ENCODE measurements around the gene SETD3.

GRCh38 chr14:99397698-99398097 lies 83.0 kb downstream of the SETD3 start:
- TF ChIP-seq CTCF (IDR thresholded peaks at IDR 0.05; ENCODE audit: low read length) (no peak), EZH2 (IDR thresholded peaks at IDR 0.05; ENCODE audit: borderline replicate concordance, low read length) (no peak)

Data from OCI-LY1 (cell line).